Measurements from ENCODE around the gene FAM20A.

DNA sequence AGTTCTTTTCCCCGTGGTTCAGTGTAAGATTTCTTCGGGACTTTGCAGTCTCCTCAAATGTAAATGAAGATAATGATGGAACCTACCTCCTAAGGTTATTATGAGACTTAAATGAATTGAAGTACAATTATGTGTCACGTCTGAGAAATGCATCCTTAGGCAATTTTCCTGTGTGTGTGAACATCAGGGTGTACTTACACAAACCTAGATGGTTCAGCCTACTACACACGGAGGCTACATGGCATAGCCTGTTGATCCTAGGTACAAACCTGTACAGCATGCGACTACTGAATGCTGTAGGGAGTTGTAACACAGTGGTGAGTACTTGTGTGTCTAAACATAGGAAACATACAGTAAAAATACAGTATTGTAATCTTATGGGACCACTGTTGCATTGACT lies 1.1 kb upstream of the FAM20A start:
- TF ChIP-seq EZH2 (IDR thresholded peaks at IDR 0.05; ENCODE audit: insufficient read depth, poor library complexity, severe bottlenecking) (no peak), EZH2phosphoT487 (IDR thresholded peaks at IDR 0.05; ENCODE audit: insufficient read depth, low read depth) (no peak)

All from GM23248 (cell line).